K562 (cell line): Measurements from ENCODE around the gene HBP1. TPM values are rescaled to one million over a fixed set of nuclear protein-coding genes. Genes with fewer than 3 reads are reported as not detected.

Experiments
- ATAC-seq: fragments of 200-7000 bp; cut with Tn5 transposase; 3 replicates; pipeline ENCODE4 v1.9.1; 2020; ENCODE audit warnings: moderate library complexity
- BruUV-seq: library from RNA; stranded (reverse); fragments of 400-500 nt; replicated peaks from 2 replicates; lab custom pipeline; 2021; lab: Mats Ljungman, UMichigan
- CTCF ChIA-PET: fragments of 300-600 bp; formaldehyde crosslinking; extraction: SDS; loops from one replicate; lab custom pipeline; 2021; ENCODE audit warnings: low intra/inter-chr PET ratio; lab: Yijun Ruan, JAX
- POLR2A ChIA-PET: fragments of 300-600, 350-650 bp; sonication (Branson Sonifier 250); formaldehyde crosslinking; extraction: SDS; loops from one replicate; lab custom pipeline; 2021; ENCODE audit warnings: antibody characterized with exemption, inconsistent platforms; lab: Yijun Ruan, JAX
- DNase-seq, 4 experiments: peaks; one replicate each; pipeline versions ENCODE4 v3.0.0 to v3.0.0-alpha.2; 2011 to 2018; ENCODE audit warnings: low spot score in 3 of 4, mixed read lengths in 3 of 4; ENCODE audit errors: extremely low read depth in 1 of 4
- FAIRE-seq: peaks from 2 replicates; lab custom pipeline; 2011; peaks lifted over from hg19 to GRCh38; lab: Jason Lieb, UNC
- H2AFZ ChIP-seq: 2 replicates; pipeline ENCODE4 v1.6.0; 2011; ENCODE audit warnings: low read depth, low read length, control low read depth, inconsistent platforms
- H3K27ac ChIP-seq: fragments of 200-600 bp; 3 replicates; pipeline ENCODE4 v1.8.0; 2011; ENCODE audit warnings: low read depth, mild to moderate bottlenecking, control low read depth, inconsistent platforms, low read length, moderate library complexity, mixed read lengths; ENCODE audit errors: extremely low read depth
- H3K27me3 ChIP-seq, 2 experiments: fragments of 300-600 bp in 1 of 2; 2 replicates in 1 of 2; 3 replicates in 1 of 2; pipeline versions ENCODE4 v1.6.0 to v1.8.0; 2011; ENCODE audit warnings: inconsistent platforms in 2 of 2, low read length in 2 of 2, mild to moderate bottlenecking in 1 of 2, mixed read lengths in 1 of 2, moderate library complexity in 1 of 2; ENCODE audit not compliant: control insufficient read depth in 2 of 2, insufficient read depth in 2 of 2
- H3K36me3 ChIP-seq: fragments of 300-600 bp; 3 replicates; pipeline ENCODE4 v1.8.0; 2011; ENCODE audit warnings: mild to moderate bottlenecking, low read length, inconsistent platforms; ENCODE audit not compliant: control insufficient read depth, insufficient read depth
- H3K4me1 ChIP-seq, 2 experiments: fragments of 200-600 bp in 1 of 2; replicated peaks in 1 of 2; 2 replicates in 1 of 2; 3 replicates in 1 of 2; pipeline versions ENCODE4 v1.5.1 to v1.8.0; 2011; ENCODE audit warnings: inconsistent platforms in 2 of 2, low read length in 2 of 2, mild to moderate bottlenecking in 1 of 2, mixed read lengths in 1 of 2, moderate library complexity in 1 of 2; ENCODE audit not compliant: control insufficient read depth in 2 of 2, insufficient read depth in 2 of 2
- H3K4me2 ChIP-seq: 2 replicates; pipeline ENCODE4 v1.6.1; 2011; ENCODE audit warnings: low read length, control low read depth, inconsistent platforms, mixed read lengths; ENCODE audit not compliant: insufficient read depth
- H3K4me3 ChIP-seq: fragments of 200-600 bp; sonication (generic), shearing (Covaris generic); 2 replicates; pipeline ENCODE4 v1.5.1; 2016; ENCODE audit warnings: control low read depth, inconsistent platforms
- H3K79me2 ChIP-seq: fragments of 200-600 bp; 3 replicates; pipeline ENCODE4 v1.8.0; 2011; ENCODE audit warnings: low read length, inconsistent platforms; ENCODE audit not compliant: control insufficient read depth, insufficient read depth
- H3K9ac ChIP-seq, 2 experiments: 2 replicates each; pipeline versions ENCODE4 v1.6.0 to v1.6.1; 2011; ENCODE audit warnings: low read depth in 2 of 2, low read length in 2 of 2, control low read depth in 1 of 2, inconsistent platforms in 1 of 2, mild to moderate bottlenecking in 1 of 2, mixed read lengths in 1 of 2; ENCODE audit not compliant: insufficient read depth in 1 of 2
- H3K9me1 ChIP-seq: one replicate; pipeline ENCODE4 v1.6.0; 2011; ENCODE audit warnings: inconsistent platforms, mild to moderate bottlenecking, low read length, moderate library complexity; ENCODE audit not compliant: control insufficient read depth, insufficient read depth
- H3K9me3 ChIP-seq: replicated peaks from 2 replicates; pipeline ENCODE4 v1.5.1; 2011; ENCODE audit warnings: low read depth, low read length, inconsistent platforms; ENCODE audit not compliant: control insufficient read depth, insufficient read depth
- H4K20me1 ChIP-seq: replicated peaks from 2 replicates; pipeline ENCODE4 v1.6.1; 2011; ENCODE audit warnings: low read length, inconsistent platforms, mixed read lengths; ENCODE audit not compliant: control insufficient read depth, insufficient read depth
- BRCA1 ChIP-seq, 2 experiments: fragments of 450-650 bp in 1 of 2; sonication (generic) in 1 of 2; formaldehyde crosslinking in 1 of 2; IDR thresholded peaks; 2 replicates each; pipeline versions ENCODE4 v1.5.0 to v1.6.1; 2017 to 2020; ENCODE audit warnings: mild to moderate bottlenecking in 1 of 2, missing genetic modification reagents in 1 of 2
- BRD4 ChIP-seq: fragments of 200-600 bp; sonication (generic); IDR thresholded peaks from 2 replicates; pipeline ENCODE4 v1.6.1; 2017; ENCODE audit warnings: inconsistent platforms
- NR4A1 ChIP-seq, 2 experiments: fragments of 250-450 bp in 1 of 2; fragments of 450-650 bp in 1 of 2; sonication (Bioruptor Pico) in 1 of 2; IDR thresholded peaks; 2 replicates each; pipeline versions ENCODE4 v1.4.0 to v1.6.1; 2016 to 2020; ENCODE audit warnings: mild to moderate bottlenecking in 2 of 2, missing compliant biosample characterization in 1 of 2, missing genetic modification characterization in 1 of 2, moderate library complexity in 1 of 2
- POLR2G ChIP-seq: fragments of 200-400 bp; formaldehyde crosslinking; IDR thresholded peaks from 2 replicates; pipeline ENCODE4 v1.6.1; 2017; ENCODE audit warnings: low read depth, mild to moderate bottlenecking, antibody characterized with exemption, low read length, moderate library complexity
- PTRF ChIP-seq: fragments of 450-650 bp; IDR thresholded peaks from 2 replicates; pipeline ENCODE4 v1.6.1; 2016; ENCODE audit warnings: mild to moderate bottlenecking, missing genetic modification characterization, missing compliant biosample characterization
- STAG1 ChIP-seq: sonication (generic); formaldehyde crosslinking; IDR thresholded peaks from 2 replicates; pipeline ENCODE4 v1.5.0; 2020; ENCODE audit warnings: missing genetic modification reagents, borderline replicate concordance
- STAT5A ChIP-seq: IDR thresholded peaks from 2 replicates; pipeline ENCODE4 v1.6.1; 2012; ENCODE audit warnings: low read length, inconsistent platforms, borderline replicate concordance
- TEAD4 ChIP-seq, 2 experiments: sonication (generic) in 1 of 2; formaldehyde crosslinking in 1 of 2; IDR thresholded peaks; 2 replicates each; pipeline versions ENCODE4 v1.6.1 to v1.8.0; 2012 to 2022; ENCODE audit warnings: borderline replicate concordance in 1 of 2, inconsistent platforms in 1 of 2, low read length in 1 of 2, mild to moderate bottlenecking in 1 of 2, missing genetic modification reagents in 1 of 2
- ZEB2 ChIP-seq: fragments of 450-650 bp; IDR thresholded peaks from 2 replicates; pipeline ENCODE4 v1.6.1; 2016
- ZFP1 ChIP-seq: fragments of 450-650 bp; formaldehyde crosslinking; IDR thresholded peaks from 2 replicates; pipeline ENCODE4 v1.4.0; 2020; ENCODE audit warnings: mild to moderate bottlenecking, mixed read lengths
- WGBS: fragments of 100-300 bp; shearing (Covaris generic); methylation state at CpG from one replicate; pipeline ENCODE4 v1.1.6; 2016; ENCODE audit warnings: low coverage, mixed read lengths; ENCODE audit not compliant: insufficient coverage; ENCODE audit errors: missing lambda C conversion rate; 5-methylcytosine and 5-hydroxymethylcytosine counted together
- in situ Hi-C: fragments of 300-500 bp; cut with MboI; formaldehyde crosslinking; loops from 4 replicates; pipeline ENCODE4 v1.15.0; 2018; ENCODE audit warnings: inconsistent platforms, mixed read lengths
- intact Hi-C: fragments of 100-400 bp; cut with micrococcal nuclease; formaldehyde crosslinking; loops from 2 replicates; pipeline ENCODE4 v1.14.2; 2022
- polyA plus RNA-seq, 8 experiments: library from polyadenylated mRNA; depleted of rRNA in 4 of 8; stranded (reverse) in 5 of 8; unstranded in 3 of 8; fragments of >200 nt; fragmentation: Nextera tagmentation in 2 of 8; fragmentation: Illumina TruSeq in 1 of 8; extraction: Ambion mirVana in 2 of 8; extraction: Trizol in 1 of 8; gene quantifications; 2 replicates each; pipeline versions ENCODE4 v1.2.1 to v1.2.3, GENCODE V29; 2011 to 2014; ENCODE audit warnings: inconsistent platforms in 1 of 8, missing spikeins in 1 of 8
- total RNA-seq, 7 experiments: library from RNA; depleted of rRNA in 6 of 7; stranded (reverse); fragments of >200 nt in 6 of 7; fragmentation: Illumina TruSeq in 2 of 7; extraction: Trizol in 2 of 7; gene quantifications; 2 replicates each; pipeline versions ENCODE4 v1.2.1 to v1.2.3, GENCODE V29; 2011 to 2021; ENCODE audit warnings: low replicate concordance in 1 of 7
- TF ChIP-seq, protein P1 (sequence below): sonication (generic); formaldehyde crosslinking; IDR thresholded peaks from 2 replicates; pipeline ENCODE4 v1.4.0; 2020; ENCODE audit warnings: mild to moderate bottlenecking, missing genetic modification reagents
- TF ChIP-seq, protein P2 (sequence below), 2 experiments: fragments of 200-800 bp in 1 of 2; sonication (Bioruptor generic) in 1 of 2; sonication (generic) in 1 of 2; formaldehyde crosslinking in 1 of 2; IDR thresholded peaks in 1 of 2; conservative IDR thresholded peaks in 1 of 2; 2 replicates each; pipeline versions ENCODE4 v1.5.0 to v1.6.1; 2016 to 2020; ENCODE audit warnings: missing compliant biosample characterization in 1 of 2, missing genetic modification characterization in 1 of 2, missing genetic modification reagents in 1 of 2
- TF ChIP-seq, protein P3 (sequence below): fragments of 200-400 bp; formaldehyde crosslinking; IDR thresholded peaks from 2 replicates; pipeline ENCODE4 v1.6.1; 2017; ENCODE audit warnings: mild to moderate bottlenecking, low read depth, low read length, moderate library complexity

The HBP1 gene
- total and polyA plus RNA-seq, 9 of the 15 experiments (the other 6 are each of a cell fraction or from before 2014, with no cell fraction given), result 18.7 to 59.9 (median 27.0) TPM

DNA sequence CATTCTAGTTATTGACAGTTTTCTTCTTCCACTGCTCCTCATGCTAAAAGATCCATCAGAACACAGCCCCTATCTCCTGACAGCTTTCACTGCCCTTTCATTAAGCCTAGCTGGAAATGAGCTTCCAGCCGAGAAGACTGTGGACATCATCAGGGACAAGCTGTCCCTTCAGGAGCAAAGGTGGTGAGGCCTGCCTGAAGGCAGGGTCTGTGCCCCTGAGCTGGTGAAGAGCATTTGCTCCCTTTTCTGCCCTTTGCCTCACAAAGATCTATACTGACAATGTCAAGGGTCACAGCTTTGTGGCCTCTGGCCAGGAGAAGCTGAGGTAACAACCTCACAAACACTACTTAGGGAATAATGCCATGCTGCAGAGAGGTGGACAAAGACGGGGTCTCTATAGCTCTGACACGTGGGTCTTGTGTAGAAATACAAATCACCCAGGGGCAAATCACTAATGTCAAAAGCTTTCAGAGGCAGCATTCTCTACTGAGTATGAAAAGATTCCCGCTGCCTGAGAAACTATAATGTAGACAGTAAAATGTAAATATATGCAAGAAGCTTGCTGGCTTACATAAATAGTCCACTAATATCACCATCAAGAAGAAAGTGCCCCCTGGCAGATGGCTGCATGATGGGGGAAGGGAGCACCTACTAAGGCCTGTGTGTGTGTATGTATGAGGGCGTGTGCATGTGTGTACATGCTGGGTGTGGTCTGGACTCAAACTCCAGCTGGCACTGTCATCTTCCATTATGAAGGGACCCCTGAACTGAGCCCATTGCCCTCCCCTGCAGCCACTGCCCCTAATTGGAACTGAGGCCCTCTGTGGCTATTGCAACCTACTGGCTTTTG, 55.8 kb downstream of the HBP1 start (continued):
- TF ChIP-seq, protein P1, sequence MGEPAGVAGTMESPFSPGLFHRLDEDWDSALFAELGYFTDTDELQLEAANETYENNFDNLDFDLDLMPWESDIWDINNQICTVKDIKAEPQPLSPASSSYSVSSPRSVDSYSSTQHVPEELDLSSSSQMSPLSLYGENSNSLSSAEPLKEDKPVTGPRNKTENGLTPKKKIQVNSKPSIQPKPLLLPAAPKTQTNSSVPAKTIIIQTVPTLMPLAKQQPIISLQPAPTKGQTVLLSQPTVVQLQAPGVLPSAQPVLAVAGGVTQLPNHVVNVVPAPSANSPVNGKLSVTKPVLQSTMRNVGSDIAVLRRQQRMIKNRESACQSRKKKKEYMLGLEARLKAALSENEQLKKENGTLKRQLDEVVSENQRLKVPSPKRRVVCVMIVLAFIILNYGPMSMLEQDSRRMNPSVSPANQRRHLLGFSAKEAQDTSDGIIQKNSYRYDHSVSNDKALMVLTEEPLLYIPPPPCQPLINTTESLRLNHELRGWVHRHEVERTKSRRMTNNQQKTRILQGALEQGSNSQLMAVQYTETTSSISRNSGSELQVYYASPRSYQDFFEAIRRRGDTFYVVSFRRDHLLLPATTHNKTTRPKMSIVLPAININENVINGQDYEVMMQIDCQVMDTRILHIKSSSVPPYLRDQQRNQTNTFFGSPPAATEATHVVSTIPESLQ (CRISPR knock-in tag), result no peak
- TF ChIP-seq BRD4 (no peak), STAG1 (CRISPR knock-in tag) (no peak)

DNA sequence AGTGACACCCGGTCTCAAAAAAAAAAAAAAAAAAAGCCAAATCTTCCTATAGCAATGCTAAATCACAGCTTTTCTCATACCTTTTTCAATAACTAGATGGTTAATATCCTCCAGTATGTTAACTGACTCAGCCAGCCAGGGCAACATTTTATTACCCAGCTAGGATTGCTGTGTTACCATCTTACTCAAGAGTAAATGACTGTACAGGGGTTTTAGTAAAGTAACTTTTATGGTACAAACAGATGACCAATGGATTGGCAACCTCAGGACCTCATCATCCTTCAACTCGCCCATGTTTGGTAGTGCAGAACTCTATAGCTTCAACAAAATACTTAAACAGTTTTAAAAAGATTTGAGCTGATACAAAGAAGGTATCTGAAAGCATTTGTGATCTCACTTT, 59.5 kb downstream of the HBP1 start:
- no peaks in the 10 kb centered on the region for H3K9me1 ChIP-seq
- no peaks in the 10 kb centered on the region for H3K9me3 ChIP-seq
- no peak overlapping the region for H3K9ac ChIP-seq
- intact Hi-C loops (no loop called here), in situ Hi-C loops (no loop called here)
- DNase-seq (no peak), FAIRE-seq (no peak), ATAC-seq (no peak)
- 75% methylated on average over 2 of the region's 2 CpGs for WGBS
- CTCF ChIA-PET, result no interaction called here
- H3K27me3 ChIP-seq, result no peaks in the 10 kb centered on the region
- H3K4me1 ChIP-seq, result no peaks in the 10 kb centered on the region
- H3K4me2 ChIP-seq, result no peak overlapping the region
- peaks cover 7% of the 10 kb centered on the region; the same call in 1 of the 3 replicates for H3K36me3 ChIP-seq
- TF ChIP-seq NR4A1 (CRISPR knock-in tag; IDR thresholded peaks at IDR 0.05), result no peak
- TF ChIP-seq NR4A1 (tag; IDR thresholded peaks at IDR 0.05), result no peak
- TF ChIP-seq POLR2G, result no peak
- TF ChIP-seq PTRF (tag), result no peak
- TF ChIP-seq ZEB2, result no peak
- TF ChIP-seq, protein P2, sequence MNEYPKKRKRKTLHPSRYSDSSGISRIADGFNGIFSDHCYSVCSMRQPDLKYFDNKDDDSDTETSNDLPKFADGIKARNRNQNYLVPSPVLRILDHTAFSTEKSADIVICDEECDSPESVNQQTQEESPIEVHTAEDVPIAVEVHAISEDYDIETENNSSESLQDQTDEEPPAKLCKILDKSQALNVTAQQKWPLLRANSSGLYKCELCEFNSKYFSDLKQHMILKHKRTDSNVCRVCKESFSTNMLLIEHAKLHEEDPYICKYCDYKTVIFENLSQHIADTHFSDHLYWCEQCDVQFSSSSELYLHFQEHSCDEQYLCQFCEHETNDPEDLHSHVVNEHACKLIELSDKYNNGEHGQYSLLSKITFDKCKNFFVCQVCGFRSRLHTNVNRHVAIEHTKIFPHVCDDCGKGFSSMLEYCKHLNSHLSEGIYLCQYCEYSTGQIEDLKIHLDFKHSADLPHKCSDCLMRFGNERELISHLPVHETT (CRISPR knock-in tag; conservative IDR thresholded peaks at IDR 0.05 in 1 of 2, IDR thresholded peaks at IDR 0.05 in 1 of 2), result no peak
- TF ChIP-seq, protein P3, sequence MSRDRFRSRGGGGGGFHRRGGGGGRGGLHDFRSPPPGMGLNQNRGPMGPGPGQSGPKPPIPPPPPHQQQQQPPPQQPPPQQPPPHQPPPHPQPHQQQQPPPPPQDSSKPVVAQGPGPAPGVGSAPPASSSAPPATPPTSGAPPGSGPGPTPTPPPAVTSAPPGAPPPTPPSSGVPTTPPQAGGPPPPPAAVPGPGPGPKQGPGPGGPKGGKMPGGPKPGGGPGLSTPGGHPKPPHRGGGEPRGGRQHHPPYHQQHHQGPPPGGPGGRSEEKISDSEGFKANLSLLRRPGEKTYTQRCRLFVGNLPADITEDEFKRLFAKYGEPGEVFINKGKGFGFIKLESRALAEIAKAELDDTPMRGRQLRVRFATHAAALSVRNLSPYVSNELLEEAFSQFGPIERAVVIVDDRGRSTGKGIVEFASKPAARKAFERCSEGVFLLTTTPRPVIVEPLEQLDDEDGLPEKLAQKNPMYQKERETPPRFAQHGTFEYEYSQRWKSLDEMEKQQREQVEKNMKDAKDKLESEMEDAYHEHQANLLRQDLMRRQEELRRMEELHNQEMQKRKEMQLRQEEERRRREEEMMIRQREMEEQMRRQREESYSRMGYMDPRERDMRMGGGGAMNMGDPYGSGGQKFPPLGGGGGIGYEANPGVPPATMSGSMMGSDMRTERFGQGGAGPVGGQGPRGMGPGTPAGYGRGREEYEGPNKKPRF, result no peak
- TF ChIP-seq TEAD4 (IDR thresholded peaks at IDR 0.05; ENCODE audit: low read length), result no peak
- no peak for TF ChIP-seq TEAD4 (CRISPR knock-in tag; IDR thresholded peaks at IDR 0.05; ENCODE audit: borderline replicate concordance)
- TF ChIP-seq STAT5A, result no peak
- no peak for TF ChIP-seq BRCA1 (IDR thresholded peaks at IDR 0.05)
- TF ChIP-seq BRCA1 (CRISPR knock-in tag; IDR thresholded peaks at IDR 0.05), result no peak
- TF ChIP-seq ZFP1 (CRISPR knock-in tag), result no peak
- POLR2A ChIA-PET, result interaction anchor here (0.7 to 0.9 kb wide), 2 partner anchors 8 to 39 kb away, joined by 3 read pairs; no protein-coding TSS in a partner anchor
- H4K20me1 ChIP-seq, result 0 out of 2 replicates have a peak, but pooled peaks cover 4% of the 10 kb centered on the region
- H3K79me2 ChIP-seq, result no peaks in the 10 kb centered on the region
- BruUV-seq, result no TSS peak
- H3K27ac ChIP-seq, result no peak overlapping the region
- no peak overlapping the region for H3K4me3 ChIP-seq
- no peak overlapping the region for H2AFZ ChIP-seq
